ENCODE data around the gene SGIP1. TPM values are rescaled to one million over a fixed set of nuclear protein-coding genes. Genes with fewer than 3 reads are reported as not detected.
"Not testable (repeated sequence)": the region's sequence is repeated elsewhere in the genome, so short reads cannot be mapped to it uniquely, and the experiment has no call there.

The SGIP1 gene
- total and polyA plus RNA-seq, 2 experiments from 2014 or later: 3.1 to 20.2 TPM

DNA sequence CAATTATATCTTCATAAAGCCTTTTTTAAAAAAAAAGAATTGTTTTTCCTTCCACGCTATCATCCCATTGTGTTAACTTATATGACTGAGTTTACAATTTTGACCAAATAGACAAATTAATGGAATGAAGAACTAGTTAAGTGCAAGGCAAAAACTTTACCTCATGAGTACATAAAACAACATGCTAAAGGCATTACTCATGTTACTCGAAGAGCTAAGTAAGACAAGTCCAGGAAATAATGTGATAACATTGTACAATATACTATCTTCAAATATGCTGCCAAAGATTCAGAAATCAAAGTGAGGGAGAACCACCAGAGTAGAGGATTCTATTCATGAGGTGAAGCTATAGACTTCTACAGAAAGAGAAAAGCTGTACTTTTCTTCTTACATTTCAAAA is 194.1 kb downstream of the SGIP1 start:
- TF ChIP-seq, protein P1, sequence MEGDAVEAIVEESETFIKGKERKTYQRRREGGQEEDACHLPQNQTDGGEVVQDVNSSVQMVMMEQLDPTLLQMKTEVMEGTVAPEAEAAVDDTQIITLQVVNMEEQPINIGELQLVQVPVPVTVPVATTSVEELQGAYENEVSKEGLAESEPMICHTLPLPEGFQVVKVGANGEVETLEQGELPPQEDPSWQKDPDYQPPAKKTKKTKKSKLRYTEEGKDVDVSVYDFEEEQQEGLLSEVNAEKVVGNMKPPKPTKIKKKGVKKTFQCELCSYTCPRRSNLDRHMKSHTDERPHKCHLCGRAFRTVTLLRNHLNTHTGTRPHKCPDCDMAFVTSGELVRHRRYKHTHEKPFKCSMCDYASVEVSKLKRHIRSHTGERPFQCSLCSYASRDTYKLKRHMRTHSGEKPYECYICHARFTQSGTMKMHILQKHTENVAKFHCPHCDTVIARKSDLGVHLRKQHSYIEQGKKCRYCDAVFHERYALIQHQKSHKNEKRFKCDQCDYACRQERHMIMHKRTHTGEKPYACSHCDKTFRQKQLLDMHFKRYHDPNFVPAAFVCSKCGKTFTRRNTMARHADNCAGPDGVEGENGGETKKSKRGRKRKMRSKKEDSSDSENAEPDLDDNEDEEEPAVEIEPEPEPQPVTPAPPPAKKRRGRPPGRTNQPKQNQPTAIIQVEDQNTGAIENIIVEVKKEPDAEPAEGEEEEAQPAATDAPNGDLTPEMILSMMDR (IDR thresholded peaks at IDR 0.05; ENCODE audit: poor library complexity): no peak
- TF ChIP-seq EZH2 (IDR thresholded peaks at IDR 0.05; ENCODE audit: borderline replicate concordance): no peak
- TF ChIP-seq EZH2phosphoT487 (IDR thresholded peaks at IDR 0.05; ENCODE audit: low read depth, severe bottlenecking, unreplicated experiment): no peak
- no peak overlapping the region for H2AFZ ChIP-seq
- H4K20me1 ChIP-seq (ENCODE audit: insufficient read depth, poor library complexity, severe bottlenecking): no peaks in the 10 kb centered on the region
- no peak overlapping the region for H3K4me3 ChIP-seq
- WGBS (ENCODE audit: low lambda C conversion rate, missing lambda C conversion rate): 80% methylated on average over 2 of the region's 2 CpGs
- H3K79me2 ChIP-seq: no peaks in the 10 kb centered on the region
- no peaks in the 10 kb centered on the region for H3K9me2 ChIP-seq (replicated peaks; ENCODE audit: insufficient read depth)
- DNase-seq (ENCODE audit: low spot score): no peak
- no peaks in the 10 kb centered on the region for H3K27me3 ChIP-seq
- H3K36me3 ChIP-seq (replicated peaks; ENCODE audit: insufficient read depth, low read depth): no peaks in the 10 kb centered on the region
- no peak overlapping the region for H3K4me2 ChIP-seq
- no peak overlapping the region for H3K27ac ChIP-seq
- no peaks in the 10 kb centered on the region for H3K4me1 ChIP-seq (ENCODE audit: insufficient read depth)
- H3K9me3 ChIP-seq (ENCODE audit: low read depth): no peaks in the 10 kb centered on the region

- not testable (repeated sequence) for H3K9me3 ChIP-seq (ENCODE audit: low read depth); H3K4me2 ChIP-seq; H2AFZ ChIP-seq; H3K4me1 ChIP-seq (ENCODE audit: insufficient read depth); H3K9me2 ChIP-seq (replicated peaks; ENCODE audit: insufficient read depth); H4K20me1 ChIP-seq (ENCODE audit: insufficient read depth, poor library complexity, severe bottlenecking); H3K79me2 ChIP-seq; H3K27me3 ChIP-seq; H3K4me3 ChIP-seq; H3K36me3 ChIP-seq (replicated peaks; ENCODE audit: insufficient read depth, low read depth); DNase-seq (ENCODE audit: low spot score); H3K27ac ChIP-seq
Measured at GRCh38 chr1:66728716-66729115, 194.8 kb downstream of the SGIP1 start.

DNA sequence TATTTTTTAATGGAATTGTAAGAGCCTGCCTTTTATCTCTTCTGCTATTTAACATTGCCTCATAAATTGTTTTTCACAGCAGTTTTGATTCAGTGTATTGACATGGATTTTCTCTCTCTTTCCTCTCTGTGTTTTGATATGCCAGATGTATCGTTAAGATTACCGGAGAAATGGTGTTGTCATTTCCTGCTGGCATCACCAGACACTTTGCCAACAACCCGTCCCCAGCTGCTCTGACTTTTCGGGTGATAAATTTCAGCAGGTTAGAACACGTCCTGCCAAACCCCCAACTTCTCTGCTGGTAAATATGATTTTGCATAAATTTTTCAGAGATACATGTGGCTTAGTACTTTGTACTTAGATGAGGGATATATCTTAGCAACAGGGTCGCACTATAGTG is 195.2 kb downstream of the SGIP1 start:
- Histone ChIP-seq H3K4me2 (no peak overlapping the region), H3K27ac (no peak overlapping the region), H3K36me3 (replicated peaks; ENCODE audit: insufficient read depth, low read depth) (no peaks in the 10 kb centered on the region), H3K9me3 (ENCODE audit: low read depth) (no peaks in the 10 kb centered on the region), H3K27me3 (no peaks in the 10 kb centered on the region), H3K9me2 (replicated peaks; ENCODE audit: insufficient read depth) (no peaks in the 10 kb centered on the region), H3K79me2 (no peaks in the 10 kb centered on the region), H2AFZ (no peak overlapping the region), H3K4me1 (ENCODE audit: insufficient read depth) (no peaks in the 10 kb centered on the region), H4K20me1 (ENCODE audit: insufficient read depth, poor library complexity, severe bottlenecking) (no peaks in the 10 kb centered on the region), H3K4me3 (no peak overlapping the region)
- no peak for TF ChIP-seq EZH2phosphoT487 (IDR thresholded peaks at IDR 0.05; ENCODE audit: low read depth, severe bottlenecking, unreplicated experiment)
- TF ChIP-seq, protein P1 (IDR thresholded peaks at IDR 0.05; ENCODE audit: poor library complexity): no peak
- no peak for TF ChIP-seq EZH2 (IDR thresholded peaks at IDR 0.05; ENCODE audit: borderline replicate concordance)
- WGBS (ENCODE audit: low lambda C conversion rate, missing lambda C conversion rate): 70% methylated on average over 6 of the region's 6 CpGs
- DNase-seq (ENCODE audit: low spot score): no peak

DNA sequence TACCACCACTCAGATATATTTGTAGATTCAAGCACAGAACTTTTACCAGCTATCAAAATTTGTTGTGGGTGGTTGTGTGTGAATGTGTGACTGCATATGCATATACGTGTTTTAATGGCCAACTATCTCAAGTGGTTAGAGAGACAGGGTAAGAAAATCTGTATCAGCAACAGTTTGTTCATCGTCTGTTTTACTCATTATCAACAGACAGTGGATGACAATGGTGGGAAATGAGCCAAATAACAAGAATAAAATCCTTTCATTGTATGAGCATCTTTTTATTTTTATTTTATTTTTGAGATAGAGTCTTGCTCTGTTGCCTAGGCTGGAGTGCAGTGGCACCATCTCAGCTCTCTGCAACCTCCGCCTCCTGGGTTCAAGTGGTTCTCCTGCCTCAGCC is 195.6 kb downstream of the SGIP1 start:
- Histone ChIP-seq H3K9me2 (replicated peaks; ENCODE audit: insufficient read depth) (no peaks in the 10 kb centered on the region), H3K27me3 (no peaks in the 10 kb centered on the region), H3K4me3 (no peak overlapping the region), H2AFZ (no peak overlapping the region), H3K36me3 (replicated peaks; ENCODE audit: insufficient read depth, low read depth) (no peaks in the 10 kb centered on the region), H3K4me1 (ENCODE audit: insufficient read depth) (no peaks in the 10 kb centered on the region), H3K4me2 (no peak overlapping the region), H4K20me1 (ENCODE audit: insufficient read depth, poor library complexity, severe bottlenecking) (no peaks in the 10 kb centered on the region), H3K79me2 (no peaks in the 10 kb centered on the region), H3K9me3 (ENCODE audit: low read depth) (no peaks in the 10 kb centered on the region), H3K27ac (no peak overlapping the region)
- WGBS (ENCODE audit: low lambda C conversion rate, missing lambda C conversion rate): 97% methylated on average over 3 of the region's 3 CpGs
- no peak for DNase-seq (ENCODE audit: low spot score)
- no peak for TF ChIP-seq EZH2 (IDR thresholded peaks at IDR 0.05; ENCODE audit: borderline replicate concordance)
- TF ChIP-seq EZH2phosphoT487 (IDR thresholded peaks at IDR 0.05; ENCODE audit: low read depth, severe bottlenecking, unreplicated experiment): no peak
- TF ChIP-seq, protein P1 (IDR thresholded peaks at IDR 0.05; ENCODE audit: poor library complexity): no peak

Data from hepatocyte (in vitro differentiated cells).